HG03342 (cell line): ENCODE results near the gene TRIM58.

Experiments
- ATAC-seq: cut with Tn5 transposase; IDR thresholded peaks from one replicate; pipeline ENCODE4 v1.9.1; 2021; ENCODE audit warnings: mild to moderate bottlenecking, moderate library complexity; ENCODE audit not compliant: unreplicated experiment

The TRIM58 gene

GRCh38 chr1:247857069-247857984 is at the start of gene TRIM58:
TSS of gene TRIM58 (plus strand) at chr1:247857187. CDS start at chr1:247857247, 60 bp downstream.
- peak; percentile 61 for ATAC-seq

GRCh38 chr1:247812637-247813036 is 44.4 kb upstream of the TRIM58 start:
- no peak for ATAC-seq

GRCh38 chr1:247822060-247822459 is 34.9 kb upstream of the TRIM58 start:
- no peak for ATAC-seq

- peak; percentile 61 for ATAC-seq
These were observed 33.0 kb upstream of the TRIM58 start, which contains the start of gene OR14A16 for GRCh38 chr1:247824023-247824422. TSS of gene OR14A16 (minus strand) at chr1:247824119. CDS start at chr1:247815729, 8,390 bp downstream.

- no peak for ATAC-seq
These were observed 31.6 kb upstream of the TRIM58 start for GRCh38 chr1:247825362-247825761.

- no peak for ATAC-seq
These were observed 27.3 kb upstream of the TRIM58 start for GRCh38 chr1:247829656-247830055.

- ATAC-seq, result no peak
These were observed 23.4 kb upstream of the TRIM58 start for GRCh38 chr1:247833601-247834000.

- no peak for ATAC-seq
These were observed 16.2 kb upstream of the TRIM58 start for GRCh38 chr1:247840818-247841217.

GRCh38 chr1:247841796-247842195 is 15.2 kb upstream of the TRIM58 start, which contains the start of gene OR11L1:
TSS of gene OR11L1 (minus strand) at chr1:247841896. CDS start at chr1:247841896, 0 bp downstream.
- ATAC-seq, result no peak

GRCh38 chr1:247843411-247843810 is 13.6 kb upstream of the TRIM58 start:
- no peak for ATAC-seq

- no peak for ATAC-seq
These were observed 11.8 kb upstream of the TRIM58 start for GRCh38 chr1:247845011-247845692.

GRCh38 chr1:247845693-247846017 is 11.3 kb upstream of the TRIM58 start:
- ATAC-seq, result no peak

- no peak for ATAC-seq
These were observed 8.6 kb upstream of the TRIM58 start for GRCh38 chr1:247848346-247848745.

GRCh38 chr1:247849616-247850015 is 7.4 kb upstream of the TRIM58 start:
- ATAC-seq, result no peak

- ATAC-seq, result no peak
These were observed 2.0 kb upstream of the TRIM58 start for GRCh38 chr1:247854899-247855545.

- ATAC-seq, result no peak
These were observed 1.1 kb upstream of the TRIM58 start for GRCh38 chr1:247855911-247856310.

GRCh38 chr1:247857985-247858619 is 1.1 kb downstream of the TRIM58 start:
- ATAC-seq, result no peak

- ATAC-seq, result no peak
These were observed 5.8 kb downstream of the TRIM58 start for GRCh38 chr1:247862756-247863155.

- no peak for ATAC-seq
These were observed 7.7 kb downstream of the TRIM58 start for GRCh38 chr1:247864644-247865043.

GRCh38 chr1:247865416-247865815 is 8.4 kb downstream of the TRIM58 start:
- ATAC-seq, result no peak

- no peak for ATAC-seq
These were observed 26.4 kb downstream of the TRIM58 start for GRCh38 chr1:247883346-247883745.
